NB4 (cell line): ENCODE results near the gene MESP2.

Source experiments
- DNase-seq: peaks from one replicate; pipeline ENCODE4 v3.0.0; 2010; ENCODE audit warnings: low read depth
- H3K4me3 ChIP-seq: one replicate; pipeline ENCODE4 v1.5.1; 2011; ENCODE audit warnings: mild to moderate bottlenecking, low read depth, low read length, moderate library complexity
- MYC ChIP-seq: IDR thresholded peaks from 2 replicates; pipeline ENCODE4 v1.6.1; 2011; ENCODE audit warnings: low read depth, low read length
- POLR2A ChIP-seq: IDR thresholded peaks from 2 replicates; pipeline ENCODE4 v1.6.1; 2011; ENCODE audit warnings: mild to moderate bottlenecking; ENCODE audit not compliant: insufficient read length; ENCODE audit errors: extremely low read depth
- TF ChIP-seq, protein P1 (sequence below): IDR thresholded peaks from 2 replicates; pipeline ENCODE4 v1.6.1; 2011; ENCODE audit warnings: low read depth, low read length
- TF ChIP-seq, protein P2 (sequence below): IDR thresholded peaks from one replicate; pipeline ENCODE4 v1.5.1; 2012; ENCODE audit warnings: low read depth, low read length

MESP2 gene

DNA sequence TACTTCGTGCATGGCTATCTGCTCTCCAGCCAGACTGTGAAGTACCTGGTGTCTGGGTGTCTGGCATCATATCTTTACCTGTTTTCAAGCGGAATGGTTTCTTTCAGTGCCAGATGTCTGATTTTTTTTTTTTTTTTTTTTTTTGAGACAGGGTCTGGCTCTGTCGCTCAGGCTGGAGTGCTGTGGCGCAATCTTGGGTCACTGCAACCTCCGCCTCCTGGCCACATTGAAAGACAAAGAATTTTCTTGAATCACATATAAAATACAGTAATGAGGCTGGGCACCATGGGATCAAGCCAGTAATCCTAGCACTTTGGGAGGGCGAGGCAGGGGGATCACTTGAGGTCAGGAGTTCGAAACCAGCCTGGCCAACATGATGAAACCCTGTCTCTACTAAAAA is 22.3 kb upstream of the MESP2 start:
- DNase-seq, result no peak
- TF ChIP-seq, protein P1, sequence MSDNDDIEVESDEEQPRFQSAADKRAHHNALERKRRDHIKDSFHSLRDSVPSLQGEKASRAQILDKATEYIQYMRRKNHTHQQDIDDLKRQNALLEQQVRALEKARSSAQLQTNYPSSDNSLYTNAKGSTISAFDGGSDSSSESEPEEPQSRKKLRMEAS, result no peak
- TF ChIP-seq POLR2A (no peak), MYC (no peak)
- TF ChIP-seq, protein P2, sequence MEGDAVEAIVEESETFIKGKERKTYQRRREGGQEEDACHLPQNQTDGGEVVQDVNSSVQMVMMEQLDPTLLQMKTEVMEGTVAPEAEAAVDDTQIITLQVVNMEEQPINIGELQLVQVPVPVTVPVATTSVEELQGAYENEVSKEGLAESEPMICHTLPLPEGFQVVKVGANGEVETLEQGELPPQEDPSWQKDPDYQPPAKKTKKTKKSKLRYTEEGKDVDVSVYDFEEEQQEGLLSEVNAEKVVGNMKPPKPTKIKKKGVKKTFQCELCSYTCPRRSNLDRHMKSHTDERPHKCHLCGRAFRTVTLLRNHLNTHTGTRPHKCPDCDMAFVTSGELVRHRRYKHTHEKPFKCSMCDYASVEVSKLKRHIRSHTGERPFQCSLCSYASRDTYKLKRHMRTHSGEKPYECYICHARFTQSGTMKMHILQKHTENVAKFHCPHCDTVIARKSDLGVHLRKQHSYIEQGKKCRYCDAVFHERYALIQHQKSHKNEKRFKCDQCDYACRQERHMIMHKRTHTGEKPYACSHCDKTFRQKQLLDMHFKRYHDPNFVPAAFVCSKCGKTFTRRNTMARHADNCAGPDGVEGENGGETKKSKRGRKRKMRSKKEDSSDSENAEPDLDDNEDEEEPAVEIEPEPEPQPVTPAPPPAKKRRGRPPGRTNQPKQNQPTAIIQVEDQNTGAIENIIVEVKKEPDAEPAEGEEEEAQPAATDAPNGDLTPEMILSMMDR, result no peak
- no peak overlapping the region for H3K4me3 ChIP-seq

DNA sequence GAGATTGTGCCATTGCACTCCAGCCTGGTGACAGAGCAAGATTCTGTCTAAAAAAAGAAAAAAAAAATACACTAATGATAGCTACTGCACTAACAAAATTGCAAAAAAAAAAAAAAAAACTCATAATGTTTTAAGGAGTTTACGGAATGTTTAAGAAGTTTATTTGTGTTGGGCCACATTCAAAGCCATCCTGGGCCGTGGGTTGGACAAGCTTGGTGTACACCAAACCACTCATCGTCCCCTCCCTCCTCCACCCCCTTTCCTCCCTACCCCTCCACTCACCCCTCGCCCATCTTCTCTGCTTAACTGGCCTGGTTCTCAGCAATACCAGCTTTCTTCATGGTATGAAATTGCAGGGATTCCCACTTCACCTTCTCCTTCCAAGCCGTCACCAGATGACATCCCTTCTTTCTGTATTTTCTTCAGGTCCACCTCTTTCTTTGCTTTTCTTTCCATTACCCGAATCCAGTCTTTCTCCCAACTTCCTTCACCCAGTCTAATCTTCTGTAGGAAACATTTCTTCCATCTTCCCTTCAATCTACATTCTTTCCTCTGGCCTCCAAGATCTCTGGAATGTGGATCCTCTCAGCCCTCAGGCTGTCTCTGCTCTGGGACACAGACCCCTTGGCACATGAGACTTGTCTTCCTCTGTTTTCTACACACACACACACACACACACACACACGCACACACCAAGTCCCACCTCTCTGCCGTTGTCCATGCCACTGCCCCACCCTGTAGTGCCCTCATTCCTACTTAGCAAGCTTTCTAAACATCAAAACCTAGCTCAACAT is 21.6 kb upstream of the MESP2 start:
- no peak for DNase-seq
- no peak overlapping the region for H3K4me3 ChIP-seq
- TF ChIP-seq, protein P2, result no peak
- TF ChIP-seq MYC (no peak), POLR2A (no peak)
- TF ChIP-seq, protein P1, result no peak

DNA sequence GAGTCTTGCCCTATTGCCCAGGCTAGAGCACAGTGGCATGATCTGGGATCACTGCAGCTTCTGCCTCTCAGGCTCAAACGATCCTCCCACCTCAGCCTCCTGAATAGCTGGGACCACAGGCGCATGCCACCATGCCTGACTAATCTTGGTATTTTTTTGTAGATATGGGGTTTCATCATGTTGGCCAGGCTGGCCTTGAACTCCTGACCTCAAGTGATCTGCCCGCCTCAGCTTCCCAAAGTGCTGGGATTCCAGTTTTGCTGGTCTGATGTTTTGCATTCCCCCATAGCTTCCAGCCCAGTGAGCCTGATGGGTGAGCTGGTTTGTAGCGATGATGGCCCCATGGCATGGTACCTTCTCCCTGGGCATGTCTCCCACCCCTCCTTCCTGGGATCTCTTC is 20.4 kb upstream of the MESP2 start:
- no peak for DNase-seq
- TF ChIP-seq, protein P1, result no peak
- TF ChIP-seq POLR2A (no peak), MYC (no peak)
- TF ChIP-seq, protein P2, result no peak
- no peak overlapping the region for H3K4me3 ChIP-seq

DNA sequence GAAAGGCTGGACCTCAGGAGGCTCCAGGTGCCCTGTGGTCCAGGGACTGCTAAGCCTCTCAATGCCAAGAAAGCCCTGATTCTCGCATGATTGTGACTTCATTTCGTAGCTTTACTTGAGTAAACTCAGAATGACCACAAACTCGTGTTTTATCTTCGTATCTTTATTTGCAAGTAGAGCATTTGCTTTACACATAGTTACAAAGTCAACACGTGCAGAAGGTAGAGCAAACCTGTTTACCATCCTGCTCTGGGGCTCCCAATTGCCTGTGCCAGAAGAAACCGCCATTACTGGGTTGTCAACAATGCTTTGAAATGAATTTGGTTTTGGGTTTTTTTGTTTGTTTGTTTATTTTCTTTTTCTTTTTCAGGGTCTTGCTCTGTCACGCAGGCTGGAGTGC is 19.2 kb upstream of the MESP2 start:
- no peak overlapping the region for H3K4me3 ChIP-seq
- TF ChIP-seq POLR2A, result no peak
- TF ChIP-seq, protein P2, result no peak
- TF ChIP-seq, protein P1, result no peak
- no peak for TF ChIP-seq MYC
- no peak for DNase-seq

DNA sequence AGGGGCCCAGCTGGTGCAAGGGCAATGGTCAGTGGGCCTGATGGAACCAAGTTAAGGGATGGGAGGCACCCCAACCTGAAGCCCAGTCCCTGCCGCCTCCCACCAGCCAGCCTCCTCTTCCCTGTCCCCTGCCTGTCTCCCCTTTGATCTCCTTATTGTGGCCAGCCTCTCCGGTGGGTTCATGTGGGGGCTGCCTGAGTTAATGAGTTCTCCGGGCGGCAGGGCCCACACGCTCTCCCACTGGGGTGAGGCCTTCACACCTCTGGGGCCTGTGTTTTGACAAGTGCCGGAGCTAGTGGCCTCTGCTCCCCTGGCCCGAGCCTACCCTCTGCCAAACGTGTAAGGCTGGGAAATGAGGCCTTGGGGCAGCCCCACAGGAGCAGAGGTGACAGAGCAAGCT is 17.8 kb upstream of the MESP2 start:
- TF ChIP-seq POLR2A, result no peak
- TF ChIP-seq, protein P2, result no peak
- TF ChIP-seq, protein P1, result no peak
- no peak for TF ChIP-seq MYC
- no peak for DNase-seq
- no peak overlapping the region for H3K4me3 ChIP-seq
